GM21381 (cell line): Measurements from ENCODE around the gene DTX1.
"Not testable (repeated sequence)": the region's sequence is repeated elsewhere in the genome, so short reads cannot be mapped to it uniquely, and the experiment has no call there.

Experiments
- ATAC-seq: cut with Tn5 transposase; IDR thresholded peaks from one replicate; pipeline ENCODE4 v1.9.1; 2021; ENCODE audit warnings: mild to moderate bottlenecking, moderate library complexity; ENCODE audit not compliant: unreplicated experiment

Gene DTX1

DNA sequence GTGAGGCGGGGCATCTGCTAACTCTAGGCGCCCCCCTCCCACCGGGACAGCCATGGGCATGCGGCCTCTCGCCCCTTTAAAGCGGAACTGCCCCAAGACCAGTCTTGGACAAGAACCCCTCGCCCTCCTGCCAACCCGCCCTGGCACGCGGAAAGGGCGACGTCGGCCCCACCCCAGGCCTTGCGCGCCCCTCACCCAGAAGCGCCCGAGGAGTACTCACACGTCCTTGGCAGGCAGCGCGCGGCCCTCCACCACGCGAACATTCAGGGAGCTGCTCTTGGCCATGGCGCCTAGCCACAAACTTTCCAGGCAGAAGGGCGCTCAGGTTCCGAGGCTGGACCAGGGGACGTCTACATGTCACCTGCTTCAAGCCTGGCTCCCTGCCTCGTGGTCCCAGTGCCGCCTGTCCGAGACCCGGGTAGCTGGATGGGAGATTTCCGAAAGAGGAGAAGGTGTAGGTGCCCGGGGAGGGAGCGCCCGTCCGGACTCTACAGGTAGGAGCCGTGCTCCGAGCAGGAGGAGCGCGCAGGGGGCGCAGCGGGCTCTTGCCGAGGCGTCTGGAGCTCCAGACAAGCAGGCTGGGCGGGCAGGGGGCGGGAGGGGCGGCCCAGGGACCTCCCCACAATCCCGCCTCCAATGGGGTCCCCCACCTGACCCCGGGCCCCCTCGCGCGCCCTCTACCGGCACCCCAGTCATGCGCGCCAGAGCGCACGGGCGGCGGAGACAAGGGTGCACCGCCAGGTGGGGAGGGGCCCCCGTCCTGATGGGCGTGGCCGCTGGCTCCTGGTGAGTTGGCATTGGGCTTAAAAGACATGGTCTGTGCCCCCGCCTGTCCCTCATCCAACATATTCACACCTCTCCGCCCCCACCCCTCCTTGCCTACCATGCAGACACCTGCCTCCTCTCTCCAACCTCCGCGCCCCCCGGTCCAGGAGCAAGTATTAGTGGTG is 78.9 kb downstream of the DTX1 start, which contains the start of gene RASAL1:
RASAL1 (minus strand) TSS at position 584 of the 950 bp plus-strand sequence; CDS start at position 285, 299 bp downstream.
- ATAC-seq: no peak

DNA sequence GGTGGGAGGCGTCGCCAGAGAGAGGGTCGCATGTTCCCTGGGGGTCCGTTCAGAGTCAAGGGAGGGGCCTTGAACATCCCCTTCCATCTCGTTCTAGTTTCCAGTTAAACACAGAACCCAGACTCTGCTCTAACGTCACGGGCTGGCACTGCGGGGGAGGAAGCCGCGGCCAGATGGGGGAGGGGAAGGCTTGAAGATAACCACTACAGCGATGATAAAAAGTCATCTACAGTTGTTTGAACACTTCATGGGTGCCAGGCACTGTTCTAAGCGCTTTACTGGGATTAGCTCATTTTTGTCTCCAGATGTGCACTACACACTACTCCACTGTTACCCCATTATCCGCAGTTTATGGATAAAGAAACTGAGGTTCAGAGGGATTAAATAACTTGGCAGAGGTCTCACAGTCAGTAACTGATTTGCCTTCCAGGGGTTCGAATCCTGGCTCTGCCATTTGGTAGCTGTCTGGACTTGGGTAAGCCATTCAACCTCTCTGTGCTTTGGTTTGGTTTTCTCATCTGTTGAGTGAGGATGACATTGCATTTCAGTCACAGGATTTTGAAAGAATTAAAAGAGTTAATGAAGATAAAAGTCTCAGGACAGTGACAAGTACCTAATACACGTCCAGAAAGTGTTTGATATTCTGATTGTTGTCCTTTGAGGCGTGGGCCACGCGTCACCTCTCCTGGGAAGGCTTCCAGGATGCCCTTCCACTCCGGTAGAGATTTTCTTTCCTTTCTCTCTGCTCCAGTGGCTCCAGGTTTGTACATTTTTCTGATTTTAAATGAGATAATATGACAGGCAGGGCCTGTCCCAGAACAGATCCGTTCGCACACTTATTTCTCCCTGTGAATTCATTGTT is 79.8 kb downstream of the DTX1 start:
- no peak for ATAC-seq

DNA sequence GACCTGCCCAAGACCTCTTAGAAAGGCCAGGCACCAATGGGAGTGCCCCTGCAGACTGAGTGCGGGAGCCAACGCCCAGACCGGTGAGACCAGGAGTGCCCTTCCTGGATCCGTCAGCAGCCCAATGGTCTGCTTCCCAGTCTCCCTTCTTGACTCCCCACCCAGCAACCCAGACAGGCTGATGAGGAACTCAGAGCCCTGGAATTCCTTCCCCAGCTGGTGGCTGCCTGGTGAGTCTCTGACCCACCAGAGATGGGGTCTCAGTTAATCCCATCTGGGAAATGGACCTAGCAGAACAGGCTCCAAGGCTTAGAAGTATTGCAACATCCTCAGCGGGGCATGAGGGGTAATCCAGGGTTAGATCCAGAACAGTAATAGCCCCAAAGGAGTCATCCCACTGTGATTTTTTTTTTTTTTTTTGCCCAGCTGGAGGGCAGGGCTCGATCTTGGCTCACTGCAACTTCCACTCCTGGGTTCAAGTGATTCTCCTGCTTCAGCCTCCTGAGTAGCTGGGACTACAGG is 80.5 kb downstream of the DTX1 start:
- no peak for ATAC-seq

DNA sequence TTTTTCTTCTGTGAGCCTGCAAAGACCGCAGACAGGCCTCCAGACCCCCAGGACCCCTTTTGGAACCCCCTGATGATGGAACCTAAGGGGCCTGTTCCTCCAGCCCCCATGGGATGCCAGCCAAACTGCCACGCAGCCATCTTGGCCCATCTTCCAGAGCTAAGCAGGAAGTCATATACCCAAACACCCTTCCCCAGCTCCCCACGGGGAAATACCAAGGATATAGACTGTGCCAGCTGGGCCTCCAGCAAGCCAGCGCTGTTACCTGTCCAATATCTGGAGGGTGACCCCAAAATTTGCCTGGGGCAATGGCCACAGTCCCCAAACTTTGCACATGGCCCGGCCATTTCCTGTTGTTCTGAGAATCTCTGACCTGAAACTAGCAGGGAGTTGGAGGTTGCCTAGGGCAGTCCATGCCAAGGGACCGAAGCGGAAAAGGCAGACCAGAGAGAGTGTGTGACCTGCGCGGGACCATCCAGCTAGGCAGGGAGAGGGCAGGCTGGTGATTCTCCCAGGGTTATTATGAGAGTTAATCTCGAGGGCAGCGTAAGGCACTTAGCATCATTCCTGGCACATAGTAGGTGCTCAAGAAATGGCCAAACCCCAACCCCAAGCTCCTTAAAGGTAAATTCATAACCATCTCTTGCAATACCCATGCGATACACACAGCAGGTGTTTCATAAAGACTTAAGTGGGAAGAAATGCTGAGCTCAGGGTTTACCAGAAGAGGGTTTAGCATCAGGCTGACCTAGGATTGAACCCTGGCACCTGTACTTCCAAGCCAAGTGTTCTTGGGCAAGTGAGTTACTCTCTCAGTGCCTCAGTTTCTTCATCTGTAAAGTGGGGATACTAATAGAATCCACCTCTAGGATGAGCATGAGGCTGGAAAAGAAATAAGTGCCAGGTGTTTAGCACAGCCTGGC is 81.6 kb downstream of the DTX1 start:
- ATAC-seq: no peak

DNA sequence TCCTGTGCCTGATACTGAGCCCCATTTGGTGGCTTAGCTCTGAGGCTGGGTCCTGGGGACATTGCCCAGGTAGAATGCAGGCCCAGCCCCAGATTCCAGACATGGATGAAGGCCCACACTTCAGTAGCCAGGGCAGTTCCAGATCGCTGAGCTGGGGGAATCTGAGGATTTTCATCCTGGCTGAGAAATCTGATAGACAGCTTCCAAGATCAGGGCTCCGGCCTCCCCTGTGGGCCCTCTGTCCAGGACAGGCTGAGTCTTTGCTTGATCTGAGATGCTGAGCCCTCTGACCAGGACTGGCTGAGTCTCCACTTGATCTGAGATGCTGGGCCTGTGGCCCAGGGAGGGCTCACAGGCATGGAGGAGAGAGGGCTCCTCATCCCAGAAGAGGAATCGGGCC is 82.3 kb downstream of the DTX1 start:
- no peak for ATAC-seq

DNA sequence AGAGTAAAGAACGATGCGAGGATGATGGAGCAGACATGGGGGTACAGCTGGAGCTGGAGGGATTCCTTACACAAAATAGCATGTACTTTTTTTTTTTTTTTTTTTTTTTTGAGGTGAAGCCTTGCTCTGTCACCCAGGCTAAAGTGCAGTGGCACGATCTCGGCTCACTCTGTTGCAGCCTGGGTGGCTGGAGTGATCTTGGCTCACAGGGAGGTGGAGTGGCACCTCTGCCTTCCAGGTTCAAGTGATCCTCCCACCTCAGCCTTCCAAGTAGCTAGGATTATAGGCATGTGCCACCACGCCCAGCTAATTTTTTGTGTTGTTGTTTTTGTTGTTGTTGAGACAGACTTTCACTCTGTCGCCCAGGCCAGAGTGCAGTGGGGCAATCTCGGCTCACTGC is 84.2 kb downstream of the DTX1 start:
- ATAC-seq: no peak

DNA sequence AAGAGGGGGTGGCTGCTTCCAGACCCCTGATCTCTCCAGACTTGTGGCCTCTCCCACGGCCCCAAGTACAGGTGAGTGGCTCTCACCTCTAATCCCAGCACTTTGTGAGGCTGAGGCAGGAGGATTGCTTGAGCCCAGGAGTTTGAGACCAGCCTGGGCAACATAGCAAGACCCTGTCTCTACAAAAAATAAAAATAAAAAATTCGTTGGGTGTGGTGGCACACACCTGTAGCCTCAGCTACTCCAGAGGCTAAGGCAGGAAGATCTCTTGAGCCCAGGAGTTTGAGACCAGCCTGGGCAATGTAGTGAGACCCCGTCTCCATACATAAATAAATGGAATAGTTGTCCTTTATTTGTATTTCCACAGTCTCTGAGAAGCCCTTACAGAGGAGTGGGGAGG is 85.2 kb downstream of the DTX1 start:
- not testable (repeated sequence) for ATAC-seq

DNA sequence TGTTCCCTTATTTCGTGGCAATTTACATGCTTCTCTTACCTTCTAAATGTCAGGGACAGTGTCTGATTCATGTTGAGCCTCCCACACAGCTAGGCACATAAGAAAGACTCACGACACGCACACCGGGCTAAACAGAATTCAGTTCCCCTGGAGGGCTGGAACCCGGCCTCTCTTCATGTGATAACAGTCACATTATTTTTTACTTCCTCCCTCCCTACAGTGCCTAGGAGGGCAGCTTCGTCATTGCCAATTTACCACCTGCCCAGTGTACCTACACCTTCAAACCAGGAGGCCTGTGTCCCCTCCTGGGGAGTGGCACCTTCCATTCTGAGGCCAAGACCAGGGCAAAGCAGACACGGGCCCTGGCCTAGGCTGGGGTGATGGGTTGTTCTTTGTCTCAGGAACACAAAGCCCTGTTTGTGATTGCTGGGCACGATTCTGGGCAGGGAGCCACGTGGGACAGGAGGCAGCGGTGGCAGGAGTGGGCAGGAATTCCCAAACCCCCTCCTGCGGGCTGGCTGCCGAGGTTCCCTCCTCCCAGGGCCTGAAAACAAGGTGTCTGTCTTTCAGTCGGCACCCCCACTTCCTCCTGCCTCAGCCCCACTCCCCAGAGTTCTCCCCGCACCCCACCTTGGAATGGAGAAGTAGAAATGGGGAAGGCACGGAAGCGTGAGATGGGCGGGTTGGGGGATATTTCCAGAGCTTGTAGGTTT is 85.8 kb downstream of the DTX1 start:
- no peak for ATAC-seq

DNA sequence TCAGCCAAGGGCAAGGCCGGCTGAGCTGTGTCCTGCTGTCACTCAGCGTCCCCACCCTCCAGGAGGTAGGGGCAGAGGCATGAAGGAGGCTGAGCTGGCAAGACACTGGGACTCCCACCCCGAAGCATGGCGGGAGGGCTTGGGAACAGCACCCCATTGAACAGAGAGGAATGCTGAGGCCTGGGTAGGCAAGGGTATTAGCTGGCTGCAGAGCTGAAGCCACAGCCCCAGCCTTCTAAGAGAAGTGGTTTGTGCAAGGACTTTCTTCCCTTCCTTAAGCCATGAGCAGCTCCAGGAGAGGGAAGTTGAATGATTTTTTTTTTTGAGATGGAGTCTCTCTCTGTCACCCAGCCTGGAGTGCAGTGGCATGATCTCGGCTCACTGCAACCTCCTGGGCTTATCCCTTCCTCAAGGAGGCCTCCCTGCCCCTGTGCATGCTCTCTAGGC is 86.4 kb downstream of the DTX1 start:
- ATAC-seq: no peak

DNA sequence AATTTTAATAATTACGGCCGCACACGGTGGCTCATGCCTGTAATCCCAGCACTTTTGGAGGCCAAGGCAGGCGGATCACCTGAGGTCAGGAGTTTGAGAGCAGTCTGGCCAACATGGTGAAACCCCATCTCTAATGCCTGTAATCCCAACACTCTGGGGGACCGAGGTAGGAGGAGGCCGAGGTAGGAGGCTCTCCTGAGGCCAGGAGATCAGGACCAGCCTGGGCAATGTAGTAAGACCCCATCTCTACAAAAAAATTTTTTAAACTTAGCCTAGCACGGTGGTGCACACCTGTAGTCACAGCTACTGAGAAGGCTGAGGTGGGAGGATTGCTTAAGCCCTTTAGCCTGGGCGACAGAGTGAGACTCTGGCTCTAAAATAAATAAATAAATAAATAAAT is 87.4 kb downstream of the DTX1 start:
- no peak for ATAC-seq

DNA sequence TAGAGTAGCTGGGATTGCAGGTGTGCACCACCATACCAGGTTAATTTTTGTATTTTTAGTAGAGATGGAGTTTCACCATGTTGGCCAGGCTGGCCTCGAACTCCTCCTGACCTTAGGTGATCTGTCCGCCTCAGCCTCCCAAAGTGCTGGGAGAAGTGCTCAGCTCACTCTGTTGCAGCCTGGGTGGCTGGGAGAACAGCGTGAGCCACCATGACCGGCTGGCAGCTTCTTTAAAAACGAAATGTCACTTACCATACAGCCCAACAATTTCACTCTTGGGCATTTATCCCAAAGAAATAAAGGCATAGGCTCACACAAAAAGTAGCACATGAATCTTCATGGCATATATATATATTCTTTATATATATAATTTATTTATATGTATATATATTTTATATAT is 88.3 kb downstream of the DTX1 start:
- no peak for ATAC-seq

DNA sequence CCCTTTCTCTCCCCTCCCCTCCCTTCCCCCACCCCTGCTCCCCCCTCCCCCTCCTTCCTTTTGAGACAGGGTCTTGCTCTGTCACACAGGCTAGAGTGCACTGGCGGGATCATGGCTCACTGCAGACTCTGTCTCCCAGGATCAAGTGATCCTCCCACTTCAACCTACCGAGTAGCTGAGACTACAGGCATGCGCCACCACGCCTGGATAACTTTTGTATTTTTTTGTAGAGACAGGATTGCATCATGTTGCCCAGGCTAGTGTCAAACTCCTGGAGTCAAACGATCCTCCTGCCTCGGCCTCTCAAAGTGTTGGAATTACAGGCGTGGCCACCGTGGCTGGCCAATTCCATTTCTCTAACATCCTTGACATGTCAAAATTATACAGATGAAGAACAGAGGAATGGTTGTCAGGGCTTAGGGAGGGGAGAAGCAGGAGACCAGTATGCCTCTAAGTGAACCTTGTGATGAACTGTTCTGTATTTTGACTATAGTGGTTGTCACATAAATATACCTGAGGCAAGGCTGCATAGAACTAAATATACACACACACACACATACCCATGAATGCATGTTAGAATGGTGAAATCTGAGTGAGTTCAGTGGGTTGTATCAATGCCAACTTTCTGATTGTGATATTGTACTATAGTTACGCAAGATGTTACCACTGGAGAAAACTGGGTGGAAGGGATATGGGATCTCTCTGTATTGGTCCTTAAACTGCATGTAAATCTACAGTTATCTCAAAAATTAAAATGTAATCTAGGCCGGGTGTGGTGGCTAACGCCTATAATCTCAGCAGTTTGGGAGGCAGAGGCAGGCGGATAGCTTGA is 89.4 kb downstream of the DTX1 start:
- ATAC-seq: no peak

DNA sequence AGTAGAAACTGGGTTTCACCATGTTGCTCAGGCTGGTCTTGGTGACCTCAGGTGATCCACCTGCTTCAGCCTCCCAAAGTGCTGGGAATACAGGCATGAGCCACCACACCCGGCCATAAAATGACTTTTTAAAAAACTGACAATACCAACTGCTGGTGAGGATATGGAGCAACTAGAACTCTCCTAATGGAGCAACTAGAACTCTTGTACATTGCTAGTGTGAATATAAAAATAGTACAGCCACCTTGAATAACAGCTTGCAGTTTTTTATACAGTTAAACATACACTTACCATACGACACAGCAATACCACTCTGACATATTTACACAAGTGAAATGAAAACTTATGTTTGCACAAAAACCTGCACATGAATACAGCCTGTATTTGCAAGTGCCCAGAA is 90.5 kb downstream of the DTX1 start:
- no peak for ATAC-seq
